HG02885 (cell line): ENCODE results near the gene C11orf98.
"Not testable (repeated sequence)": the region's sequence is repeated elsewhere in the genome, so short reads cannot be mapped to it uniquely, and the experiment has no call there.

Experiments
- ATAC-seq: cut with Tn5 transposase; IDR thresholded peaks from one replicate; pipeline ENCODE4 v1.9.1; 2021; ENCODE audit warnings: mild to moderate bottlenecking; ENCODE audit not compliant: unreplicated experiment, poor library complexity

The C11orf98 gene

GRCh38 chr11:62687508-62688396, 22.7 kb upstream of the C11orf98 start:
- no peak for ATAC-seq

DNA sequence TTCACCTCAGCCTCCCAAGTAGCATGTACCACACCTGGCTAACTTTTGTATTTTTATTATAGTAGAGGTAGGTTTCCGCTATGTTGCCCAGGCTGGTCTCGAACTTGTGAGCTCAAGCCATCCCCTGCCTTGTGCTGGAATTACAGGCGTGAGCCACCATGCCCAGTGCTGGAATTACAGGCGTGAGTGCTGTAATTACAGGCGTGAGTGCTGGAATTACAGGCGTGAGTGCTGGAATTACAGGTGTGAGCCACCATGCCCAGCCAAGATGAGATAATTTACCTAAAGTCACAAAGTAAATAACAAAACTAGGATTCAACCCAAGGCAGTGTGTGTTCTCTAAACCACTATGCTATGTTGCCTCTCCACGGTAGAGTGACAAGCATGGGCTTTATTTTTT, 17.5 kb upstream of the C11orf98 start:
- no peak for ATAC-seq

- peak; percentile 72 for ATAC-seq
These were observed 15.8 kb upstream of the C11orf98 start for GRCh38 chr11:62680825-62681240.

GRCh38 chr11:62678770-62679696, 14.0 kb upstream of the C11orf98 start, which contains the start of gene UBXN1:
Gene UBXN1 (minus strand): TSS chr11:62679073. CDS start chr11:62678923, 150 bp downstream.
- peak; percentile 73 for ATAC-seq

DNA sequence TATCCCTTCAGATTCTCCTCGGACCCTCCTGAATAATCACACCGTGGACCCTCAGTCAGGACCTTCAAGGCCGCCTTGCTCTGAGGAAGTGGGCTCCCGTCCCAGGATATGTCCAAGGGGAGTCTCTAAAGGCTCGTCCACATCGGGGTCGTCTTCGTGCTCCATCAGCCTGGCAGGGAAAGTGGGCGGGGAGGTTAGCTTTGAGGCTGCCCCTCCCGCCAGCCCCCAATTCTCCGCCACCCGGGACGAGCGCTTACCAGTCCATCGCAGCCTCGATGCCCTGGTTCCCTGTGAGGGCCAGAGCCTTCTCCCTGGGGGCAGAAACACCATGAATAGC, 13.4 kb upstream of the C11orf98 start:
- no peak for ATAC-seq

DNA sequence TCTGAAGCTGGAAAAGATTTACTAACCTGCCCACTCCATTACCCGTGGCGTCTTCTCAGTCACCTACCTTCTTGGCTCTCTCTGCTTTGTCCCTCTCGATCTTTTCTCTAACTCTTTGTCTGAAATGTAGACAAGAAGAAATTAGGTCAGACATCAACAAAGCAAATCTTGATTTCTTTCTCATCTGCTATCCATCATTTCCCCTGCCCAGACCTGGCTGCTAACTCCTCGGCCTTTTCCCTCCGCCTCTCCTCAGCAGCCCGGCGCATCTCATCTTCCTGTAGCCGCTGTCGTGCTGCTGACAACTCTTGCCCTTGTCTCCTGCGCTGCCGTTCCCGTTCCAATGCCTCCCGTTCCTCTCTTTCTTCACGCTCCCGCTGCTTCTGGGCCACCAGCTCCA, 12.7 kb upstream of the C11orf98 start:
- no peak for ATAC-seq

GRCh38 chr11:62677156-62677555, 12.1 kb upstream of the C11orf98 start:
- no peak for ATAC-seq

DNA sequence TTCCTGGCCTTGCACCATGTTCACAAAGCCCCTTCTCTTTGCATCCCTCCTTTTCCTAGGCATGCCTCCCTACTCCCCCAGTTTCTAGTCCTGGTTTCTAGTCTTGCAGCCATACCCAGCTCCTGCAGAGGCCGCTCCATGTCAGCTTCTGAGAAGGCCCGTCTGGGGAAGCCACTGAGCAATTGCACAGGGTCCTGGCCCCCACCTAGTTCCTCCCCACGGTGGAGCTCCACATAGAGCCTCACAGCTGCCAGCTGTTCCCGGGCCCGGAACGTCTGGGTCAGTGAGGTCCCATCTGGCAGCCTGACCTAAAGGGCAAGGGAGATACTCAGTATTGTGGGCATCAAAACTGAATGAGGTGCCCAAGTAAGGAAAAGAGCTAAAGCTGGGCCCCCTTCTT, 11.7 kb upstream of the C11orf98 start:
- no peak for ATAC-seq

GRCh38 chr11:62675415-62675814, 10.4 kb upstream of the C11orf98 start:
- not testable (repeated sequence) for ATAC-seq

- ATAC-seq: no peak
These were observed 8.2 kb upstream of the C11orf98 start for GRCh38 chr11:62673196-62673525.

DNA sequence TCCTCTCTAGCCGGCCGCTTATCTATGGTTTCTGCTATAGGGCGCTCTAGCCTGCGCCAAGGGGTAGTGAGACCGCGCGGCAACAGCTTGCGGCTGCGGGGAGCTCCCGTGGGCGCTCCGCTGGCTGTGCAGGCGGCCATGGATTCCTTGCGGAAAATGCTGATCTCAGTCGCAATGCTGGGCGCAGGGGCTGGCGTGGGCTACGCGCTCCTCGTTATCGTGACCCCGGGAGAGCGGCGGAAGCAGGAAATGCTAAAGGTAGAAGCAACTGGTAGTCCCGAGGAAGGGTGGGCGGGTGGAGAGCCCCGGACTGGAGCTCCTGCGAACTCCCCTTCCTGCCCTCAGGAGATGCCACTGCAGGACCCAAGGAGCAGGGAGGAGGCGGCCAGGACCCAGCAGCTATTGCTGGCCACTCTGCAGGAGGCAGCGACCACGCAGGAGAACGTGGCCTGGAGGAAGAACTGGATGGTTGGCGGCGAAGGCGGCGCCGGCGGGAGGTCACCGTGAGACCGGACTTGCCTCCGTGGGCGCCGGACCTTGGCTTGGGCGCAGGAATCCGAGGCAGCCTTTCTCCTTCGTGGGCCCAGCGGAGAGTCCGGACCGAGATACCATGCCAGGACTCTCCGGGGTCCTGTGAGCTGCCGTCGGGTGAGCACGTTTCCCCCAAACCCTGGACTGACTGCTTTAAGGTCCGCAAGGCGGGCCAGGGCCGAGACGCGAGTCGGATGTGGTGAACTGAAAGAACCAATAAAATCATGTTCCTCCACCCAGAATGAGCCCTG, 6.8 kb upstream of the C11orf98 start, which contains the start of the genes LBHD1 and UQCC3:
Gene LBHD1, minus strand, starts transcription at position 660 of the 782 bp plus-strand sequence. CDS start 2,236 bp downstream, outside the sequence.
Gene UQCC3, plus strand, starts transcription at position 66 of the 782 bp plus-strand sequence. Its CDS starts 73 bp downstream, at position 139.
- peak; percentile 76 for ATAC-seq

GRCh38 chr11:62671236-62671607, 6.2 kb upstream of the C11orf98 start:
- ATAC-seq: peak; percentile 9

- ATAC-seq: no peak
These were observed 4.6 kb upstream of the C11orf98 start for GRCh38 chr11:62669420-62670161.

DNA sequence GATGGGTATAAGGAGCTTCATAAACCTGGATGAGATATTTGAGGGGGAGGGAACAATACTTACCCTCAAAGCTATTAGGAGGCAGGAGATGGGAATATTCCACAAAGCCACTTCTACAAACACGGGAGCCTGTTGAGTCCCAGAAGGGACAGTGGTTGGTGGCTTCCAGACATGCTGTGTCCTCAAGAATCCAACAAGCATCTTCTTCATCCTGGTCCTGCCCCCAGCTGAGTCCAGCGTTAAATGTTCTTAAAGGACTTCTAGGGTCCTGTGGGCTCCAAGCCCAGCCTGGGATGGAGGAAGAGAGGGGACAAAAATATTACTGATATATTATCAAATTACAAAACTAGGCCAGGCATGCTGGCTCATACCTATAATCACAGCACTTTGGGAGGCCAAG, 2.5 kb upstream of the C11orf98 start:
- ATAC-seq: no peak

GRCh38 chr11:62666259-62666926, 1.4 kb upstream of the C11orf98 start:
- ATAC-seq: no peak

- ATAC-seq: peak; percentile 8
These were observed 719 bp upstream of the C11orf98 start for GRCh38 chr11:62665599-62666258.

DNA sequence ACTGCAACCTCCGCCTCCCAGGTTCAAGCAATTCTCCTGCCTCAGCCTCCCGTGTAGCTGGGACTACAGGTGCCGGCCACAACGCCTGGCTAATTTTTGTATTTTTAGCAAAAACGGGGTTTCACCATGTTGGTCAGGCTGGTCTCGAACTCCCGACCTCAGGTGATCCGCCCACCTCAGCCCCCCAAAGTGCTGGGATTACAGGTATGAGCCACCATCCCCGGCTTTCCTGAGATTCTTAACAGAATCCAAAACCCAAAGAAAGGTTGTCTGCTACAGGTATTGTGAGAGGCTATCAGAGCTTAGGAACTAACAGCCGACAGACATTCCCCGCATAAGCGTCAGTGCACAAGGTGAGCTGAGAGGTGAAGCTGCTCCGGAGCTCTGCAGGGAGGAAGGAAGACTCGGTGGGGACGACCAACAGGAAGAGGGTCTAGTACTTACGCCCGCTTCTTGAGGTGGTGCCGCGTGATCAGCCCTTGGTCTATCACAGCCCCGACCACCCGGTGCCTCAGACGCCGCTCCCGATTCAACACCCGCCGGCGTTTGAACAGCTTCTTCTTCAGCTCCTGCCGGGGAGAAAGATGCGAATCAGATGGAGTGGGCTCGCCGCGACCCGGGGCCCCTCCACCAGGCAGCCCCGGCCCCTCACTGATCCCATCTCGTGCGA, 470 bp downstream of the C11orf98 start:
- peak; percentile 24 for ATAC-seq
